Left hindlimb (tissue), 1 donor: ENCODE data around the gene MRPL20.
"Not testable (repeated sequence)": the region's sequence is repeated elsewhere in the genome, so short reads cannot be mapped to it uniquely, and the experiment has no call there.

Source experiments
- DNase-seq: peaks from one replicate; pipeline ENCODE4 v3.0.0-alpha.2; 2018

MRPL20 gene

GRCh38 chr1:1406821-1407635 lies at the start of gene MRPL20:
Gene MRPL20 (minus strand): TSS chr1:1407293. CDS start chr1:1407217, 76 bp downstream.
- peak; percentile 94 for DNase-seq

GRCh38 chr1:1456683-1457255 lies 49.7 kb upstream of the MRPL20 start:
- not testable (repeated sequence) for DNase-seq

GRCh38 chr1:1455934-1456333 lies 48.8 kb upstream of the MRPL20 start:
- not testable (repeated sequence) for DNase-seq

- DNase-seq: peak; percentile 30
Observed at GRCh38 chr1:1455366-1455884, 48.3 kb upstream of the MRPL20 start.

GRCh38 chr1:1454286-1455056 lies 47.4 kb upstream of the MRPL20 start:
- DNase-seq: peak; percentile 12

- DNase-seq: no peak
Observed at GRCh38 chr1:1452882-1453281, 45.8 kb upstream of the MRPL20 start.

GRCh38 chr1:1452365-1452739 lies 45.3 kb upstream of the MRPL20 start:
- DNase-seq: not testable (repeated sequence)

GRCh38 chr1:1451696-1452364 lies 44.7 kb upstream of the MRPL20 start:
- DNase-seq: no peak

GRCh38 chr1:1450616-1451015 lies 43.5 kb upstream of the MRPL20 start:
- not testable (repeated sequence) for DNase-seq

GRCh38 chr1:1449099-1449739 lies 42.1 kb upstream of the MRPL20 start, which contains the start of gene ATAD3C:
Gene ATAD3C (plus strand): TSS chr1:1449689. CDS start chr1:1450684, 995 bp downstream.
- DNase-seq: no peak

- DNase-seq: not testable (repeated sequence)
Observed at GRCh38 chr1:1446631-1447030, 39.5 kb upstream of the MRPL20 start.

- peak; percentile 13 for DNase-seq
Observed at GRCh38 chr1:1442069-1442770, 35.1 kb upstream of the MRPL20 start.

- DNase-seq: peak; percentile 52
Observed at GRCh38 chr1:1441002-1441888, 34.2 kb upstream of the MRPL20 start.

GRCh38 chr1:1440262-1441001 lies 33.3 kb upstream of the MRPL20 start:
- no peak for DNase-seq

- DNase-seq: no peak
Observed at GRCh38 chr1:1439546-1440261, 32.6 kb upstream of the MRPL20 start.

GRCh38 chr1:1438531-1439381 lies 31.7 kb upstream of the MRPL20 start:
- peak; percentile 32 for DNase-seq

GRCh38 chr1:1437904-1438376 lies 30.8 kb upstream of the MRPL20 start:
- no peak for DNase-seq
